ENCODE measurements around the gene RASSF9.

DNA sequence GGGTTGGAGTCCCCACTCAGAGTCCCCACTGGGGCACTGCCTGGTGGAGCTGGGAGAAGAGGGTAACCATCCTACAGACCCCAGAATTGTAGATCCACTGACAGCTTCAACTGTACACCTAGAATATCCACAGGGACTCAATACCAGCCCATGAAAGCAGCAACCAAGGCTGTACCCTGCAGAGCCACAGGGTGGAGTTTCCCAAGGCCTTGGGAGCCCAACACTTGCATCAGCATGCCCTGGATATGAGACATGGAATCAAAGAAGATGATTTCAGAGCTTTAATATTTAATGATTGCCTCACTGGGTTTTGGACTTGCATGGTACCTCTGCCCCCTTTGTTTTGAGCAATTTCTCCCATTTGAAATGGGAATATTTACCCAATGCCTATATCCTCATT lies 80.4 kb downstream of the RASSF9 start:
- TF ChIP-seq, protein P1, sequence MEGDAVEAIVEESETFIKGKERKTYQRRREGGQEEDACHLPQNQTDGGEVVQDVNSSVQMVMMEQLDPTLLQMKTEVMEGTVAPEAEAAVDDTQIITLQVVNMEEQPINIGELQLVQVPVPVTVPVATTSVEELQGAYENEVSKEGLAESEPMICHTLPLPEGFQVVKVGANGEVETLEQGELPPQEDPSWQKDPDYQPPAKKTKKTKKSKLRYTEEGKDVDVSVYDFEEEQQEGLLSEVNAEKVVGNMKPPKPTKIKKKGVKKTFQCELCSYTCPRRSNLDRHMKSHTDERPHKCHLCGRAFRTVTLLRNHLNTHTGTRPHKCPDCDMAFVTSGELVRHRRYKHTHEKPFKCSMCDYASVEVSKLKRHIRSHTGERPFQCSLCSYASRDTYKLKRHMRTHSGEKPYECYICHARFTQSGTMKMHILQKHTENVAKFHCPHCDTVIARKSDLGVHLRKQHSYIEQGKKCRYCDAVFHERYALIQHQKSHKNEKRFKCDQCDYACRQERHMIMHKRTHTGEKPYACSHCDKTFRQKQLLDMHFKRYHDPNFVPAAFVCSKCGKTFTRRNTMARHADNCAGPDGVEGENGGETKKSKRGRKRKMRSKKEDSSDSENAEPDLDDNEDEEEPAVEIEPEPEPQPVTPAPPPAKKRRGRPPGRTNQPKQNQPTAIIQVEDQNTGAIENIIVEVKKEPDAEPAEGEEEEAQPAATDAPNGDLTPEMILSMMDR (conservative IDR thresholded peaks at IDR 0.05) = no peak
- no peak for TF ChIP-seq ZFX (IDR thresholded peaks at IDR 0.05)

All from C4-2B (cell line).